Measurements from ENCODE around the gene CYGB.
"Not testable (repeated sequence)": the region's sequence is repeated elsewhere in the genome, so short reads cannot be mapped to it uniquely, and the experiment has no call there.

CYGB gene

GRCh38 chr17:76562734-76563148 lies 25.2 kb upstream of the CYGB start:
- no peak overlapping the region for H3K4me3 ChIP-seq (ENCODE audit: low read depth, low read length)
- peak; percentile 79 for DNase-seq (ENCODE audit: low read depth, low spot score)
- TF ChIP-seq CTCF (IDR thresholded peaks at IDR 0.05; ENCODE audit: low read depth, low read length), result no peak
- in situ Hi-C loops (cut with HindIII; ENCODE audit: low sequenced_read_pairs), result no loop called here

GRCh38 chr17:76561799-76562268 lies 24.3 kb upstream of the CYGB start:
- H3K4me3 ChIP-seq (ENCODE audit: low read depth, low read length), result no peak overlapping the region

GRCh38 chr17:76561332-76561731 lies 23.8 kb upstream of the CYGB start:
- no peak for DNase-seq (ENCODE audit: low read depth, low spot score)
- in situ Hi-C loops (cut with HindIII; ENCODE audit: low sequenced_read_pairs), result no loop called here
- H3K4me3 ChIP-seq (ENCODE audit: low read depth, low read length), result no peak overlapping the region
- TF ChIP-seq CTCF (IDR thresholded peaks at IDR 0.05; ENCODE audit: low read depth, low read length), result no peak

More at GRCh38 chr17:76561799-76562268, 24.3 kb upstream of the CYGB start:
- DNase-seq (ENCODE audit: low read depth, low spot score), result peak; percentile 23
- in situ Hi-C loops (cut with HindIII; ENCODE audit: low sequenced_read_pairs), result no loop called here
- TF ChIP-seq CTCF (IDR thresholded peaks at IDR 0.05; ENCODE audit: low read depth, low read length), result no peak

- TF ChIP-seq CTCF (IDR thresholded peaks at IDR 0.05; ENCODE audit: low read depth, low read length), result no peak
- no peak overlapping the region for H3K4me3 ChIP-seq (ENCODE audit: low read depth, low read length)
- in situ Hi-C loops (cut with HindIII; ENCODE audit: low sequenced_read_pairs), result no loop called here
- DNase-seq (ENCODE audit: low read depth, low spot score), result no peak
Observed at GRCh38 chr17:76560877-76561221, 23.3 kb upstream of the CYGB start.

- TF ChIP-seq CTCF (IDR thresholded peaks at IDR 0.05; ENCODE audit: low read depth, low read length), result no peak
- in situ Hi-C loops (cut with HindIII; ENCODE audit: low sequenced_read_pairs), result no loop called here
- no peak overlapping the region for H3K4me3 ChIP-seq (ENCODE audit: low read depth, low read length)
- no peak for DNase-seq (ENCODE audit: low read depth, low spot score)
Observed at GRCh38 chr17:76560036-76560876, 22.7 kb upstream of the CYGB start.

- in situ Hi-C loops (cut with HindIII; ENCODE audit: low sequenced_read_pairs); DNase-seq (ENCODE audit: low read depth, low spot score): not testable (repeated sequence)
- H3K4me3 ChIP-seq (ENCODE audit: low read depth, low read length), result peak overlapping the region; percentile 76
Observed at GRCh38 chr17:76559460-76559859, 22.0 kb upstream of the CYGB start.

All from astrocyte of the spinal cord (primary cell).